MCF 10A (cell line): ENCODE results near the gene PADI4. TPM values are rescaled to one million over a fixed set of nuclear protein-coding genes. Genes with fewer than 3 reads are reported as not detected.
A peak's percentile ranks its signal among the peaks of the same experiment; 100 is the strongest.

Experiments
- BruUV-seq: library from RNA; stranded (reverse); fragments of 400-500 nt; replicated peaks from 2 replicates; lab custom pipeline; 2021; lab: Mats Ljungman, UMichigan
- CTCF ChIA-PET: fragments of 300-600 bp; sonication (Branson Sonifier 250); formaldehyde crosslinking; extraction: SDS; loops from one replicate; lab custom pipeline; 2021; ENCODE audit warnings: antibody characterized with exemption, inconsistent platforms; lab: Yijun Ruan, JAX
- POLR2A ChIA-PET: fragments of 300-600, 350-650 bp; sonication (Branson Sonifier 250); formaldehyde crosslinking; extraction: SDS; loops from one replicate; lab custom pipeline; 2020; ENCODE audit warnings: antibody characterized with exemption, inconsistent platforms; lab: Yijun Ruan, JAX
- DNase-seq: peaks from one replicate; pipeline ENCODE4 v3.0.0-alpha.2; 2018; ENCODE audit not compliant: unreplicated experiment
- H3K27ac Mint-ChIP-seq: one replicate; pipeline ENCODE4 v1.8.0; 2022; ENCODE audit warnings: mild to moderate bottlenecking, low read depth, mixed read lengths; ENCODE audit not compliant: unreplicated experiment
- H3K27me3 Mint-ChIP-seq: one replicate; pipeline ENCODE4 v1.8.0; 2022; ENCODE audit warnings: mixed read lengths; ENCODE audit not compliant: insufficient read depth, unreplicated experiment
- H3K36me3 Mint-ChIP-seq: one replicate; pipeline ENCODE4 v1.8.0; 2022; ENCODE audit warnings: mild to moderate bottlenecking, moderate library complexity, mixed read lengths; ENCODE audit not compliant: insufficient read depth, unreplicated experiment
- H3K4me1 Mint-ChIP-seq: one replicate; pipeline ENCODE4 v1.8.0; 2022; ENCODE audit warnings: mixed read lengths; ENCODE audit not compliant: insufficient read depth, unreplicated experiment
- H3K4me3 Mint-ChIP-seq: one replicate; pipeline ENCODE4 v1.8.0; 2022; ENCODE audit warnings: mild to moderate bottlenecking, moderate library complexity, mixed read lengths; ENCODE audit not compliant: unreplicated experiment
- H3K9me3 Mint-ChIP-seq: one replicate; pipeline ENCODE4 v1.8.0; 2022; ENCODE audit warnings: mixed read lengths; ENCODE audit not compliant: unreplicated experiment
- CTCF ChIP-seq: fragments of 200-600 bp; IDR thresholded peaks from one replicate; pipeline ENCODE4 v1.8.0; 2022; ENCODE audit warnings: antibody characterized with exemption, mild to moderate bottlenecking; ENCODE audit not compliant: unreplicated experiment
- intact Hi-C: fragments of 100-400 bp; cut with micrococcal nuclease; formaldehyde crosslinking; loops from 2 replicates; pipeline ENCODE4 v1.14.1; 2022
- total RNA-seq: library from RNA; stranded (reverse); gene quantifications from 2 replicates; pipeline ENCODE4 v1.2.3, GENCODE V29; 2022

PADI4 gene
- total RNA-seq, 1 experiment from 2014 or later: 0.51 TPM

- POLR2A ChIA-PET: no interaction called here
These were observed 55.8 kb downstream of the PADI4 start for GRCh38 chr1:17363771-17364170.

GRCh38 chr1:17365293-17365692, 57.3 kb downstream of the PADI4 start:
- Mint-ChIP-seq H3K4me1 (peaks cover 11% of the 10 kb centered on the region), H3K9me3 (no peaks in the 10 kb centered on the region), H3K27ac (no peak overlapping the region), H3K27me3 (no peaks in the 10 kb centered on the region), H3K4me3 (no peak overlapping the region), H3K36me3 (no peaks in the 10 kb centered on the region)
- CTCF ChIA-PET: interaction anchor here (0.6 kb wide), 1 partner anchor 67 kb away, joined by 3 read pairs; no protein-coding TSS in a partner anchor
- DNase-seq: peak; percentile 44
- intact Hi-C loops: no loop called here
- POLR2A ChIA-PET: no interaction called here
- BruUV-seq: no TSS peak
- no peak for TF ChIP-seq CTCF

More at GRCh38 chr1:17363771-17364170, 55.8 kb downstream of the PADI4 start:
- no peaks in the 10 kb centered on the region for H3K36me3 Mint-ChIP-seq
- no peaks in the 10 kb centered on the region for H3K27me3 Mint-ChIP-seq
- CTCF ChIA-PET: no interaction called here
- no peak for TF ChIP-seq CTCF
- H3K9me3 Mint-ChIP-seq: no peaks in the 10 kb centered on the region
- H3K4me1 Mint-ChIP-seq: no peaks in the 10 kb centered on the region
- H3K27ac Mint-ChIP-seq: no peak overlapping the region
- DNase-seq: no peak
- no TSS peak for BruUV-seq
- no peak overlapping the region for H3K4me3 Mint-ChIP-seq
- intact Hi-C loops: no loop called here

- no peak overlapping the region for H3K27ac Mint-ChIP-seq
- intact Hi-C loops: no loop called here
- BruUV-seq: no TSS peak
- DNase-seq: peak; percentile 68
- no peak overlapping the region for H3K4me3 Mint-ChIP-seq
- ChIA-PET CTCF (interaction anchor here (0.7 to 2.7 kb wide), 3 partner anchors 17 to 244 kb away, joined by 3 to 17 read pairs (median 5); no protein-coding TSS in a partner anchor), POLR2A (interaction anchor here (0.6 to 1.6 kb wide), 5 partner anchors 15 to 136 kb away, joined by 3 to 4 read pairs (median 3); no protein-coding TSS in a partner anchor)
- no peaks in the 10 kb centered on the region for H3K9me3 Mint-ChIP-seq
- H3K4me1 Mint-ChIP-seq: peaks cover 16% of the 10 kb centered on the region
- no peaks in the 10 kb centered on the region for H3K36me3 Mint-ChIP-seq
- TF ChIP-seq CTCF: no peak
- no peaks in the 10 kb centered on the region for H3K27me3 Mint-ChIP-seq
These were observed 61.5 kb downstream of the PADI4 start for GRCh38 chr1:17369466-17369865.

GRCh38 chr1:17370618-17371017, 62.6 kb downstream of the PADI4 start:
- Mint-ChIP-seq H3K9me3 (no peaks in the 10 kb centered on the region), H3K36me3 (no peaks in the 10 kb centered on the region), H3K4me1 (peaks cover 16% of the 10 kb centered on the region), H3K4me3 (no peak overlapping the region), H3K27me3 (no peaks in the 10 kb centered on the region), H3K27ac (no peak overlapping the region)
- DNase-seq: peak; percentile 56
- intact Hi-C loops: loop anchor here (1.0 kb wide), 3 partner anchors 34 to 245 kb away; no protein-coding TSS in a partner anchor
- ChIA-PET POLR2A (interaction anchor here (1.1 to 1.6 kb wide), 3 partner anchors 32 to 119 kb away, joined by 3 to 4 read pairs (median 3); no protein-coding TSS in a partner anchor), CTCF (interaction anchor here (0.6 to 2.7 kb wide), 11 partner anchors 24 to 245 kb away, joined by 3 to 17 read pairs (median 4); no protein-coding TSS in a partner anchor)
- peak; percentile 49 for TF ChIP-seq CTCF
- BruUV-seq: no TSS peak
